ENCODE results near the gene HYCC1. TPM values are rescaled to one million over a fixed set of nuclear protein-coding genes. Genes with fewer than 3 reads are reported as not detected.
"Not testable (repeated sequence)": the region's sequence is repeated elsewhere in the genome, so short reads cannot be mapped to it uniquely, and the experiment has no call there.

Gene HYCC1
- total RNA-seq (48.6 and 99.3 TPM in 2 replicates), polyA plus RNA-seq (13.3 and 21.0 TPM in 2 replicates)

DNA sequence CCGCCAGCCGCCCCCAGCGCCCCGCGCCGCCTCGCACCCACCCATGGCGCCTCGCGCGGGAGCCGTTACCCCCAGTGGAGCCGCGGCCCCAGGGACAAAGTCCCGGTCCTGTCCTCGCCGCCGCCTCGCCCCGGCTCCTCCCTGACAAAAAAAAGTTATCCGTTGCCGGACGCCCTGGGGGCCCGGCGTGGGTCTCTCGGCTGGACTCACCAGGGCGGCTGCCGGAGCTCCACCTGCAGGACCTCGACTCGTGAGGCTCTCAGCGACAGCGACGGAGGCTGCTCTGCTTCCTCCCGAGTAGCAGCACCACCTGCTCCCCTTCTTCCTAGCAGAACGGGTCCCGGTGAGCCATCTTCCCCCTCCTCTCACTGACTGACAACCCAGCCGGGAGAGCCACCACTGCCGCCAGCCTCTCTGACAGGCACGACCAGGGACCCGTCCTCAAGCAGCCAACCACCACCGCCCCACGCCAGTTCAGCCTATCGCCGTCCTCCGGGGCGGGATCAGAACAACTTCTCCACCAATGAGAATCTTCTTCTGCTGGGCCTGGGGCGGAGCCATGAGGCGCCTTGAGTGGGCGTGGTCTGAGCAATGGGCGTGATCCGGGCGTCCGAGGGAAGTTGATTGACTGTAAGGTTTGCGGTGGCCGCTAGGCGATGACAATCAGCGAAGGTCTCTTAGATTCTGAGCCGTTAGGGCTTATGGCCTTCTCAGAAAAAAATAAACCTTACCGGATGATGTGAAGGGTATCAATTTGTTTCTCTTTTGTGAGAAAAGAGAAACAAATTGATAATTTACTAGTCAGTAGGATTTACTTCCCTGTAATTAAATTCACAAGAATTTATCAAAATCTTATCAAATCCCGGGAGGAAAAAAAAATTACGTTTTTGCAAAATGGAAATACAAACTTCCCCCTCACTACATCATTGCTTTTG lies at the start of gene HYCC1:
Gene HYCC1 (minus strand): TSS at position 416 of the 935 bp plus-strand sequence. CDS start 23,019 bp downstream, outside the sequence.
- H3K27ac ChIP-seq, result peak within 1 kb of the TSS; percentile 64

DNA sequence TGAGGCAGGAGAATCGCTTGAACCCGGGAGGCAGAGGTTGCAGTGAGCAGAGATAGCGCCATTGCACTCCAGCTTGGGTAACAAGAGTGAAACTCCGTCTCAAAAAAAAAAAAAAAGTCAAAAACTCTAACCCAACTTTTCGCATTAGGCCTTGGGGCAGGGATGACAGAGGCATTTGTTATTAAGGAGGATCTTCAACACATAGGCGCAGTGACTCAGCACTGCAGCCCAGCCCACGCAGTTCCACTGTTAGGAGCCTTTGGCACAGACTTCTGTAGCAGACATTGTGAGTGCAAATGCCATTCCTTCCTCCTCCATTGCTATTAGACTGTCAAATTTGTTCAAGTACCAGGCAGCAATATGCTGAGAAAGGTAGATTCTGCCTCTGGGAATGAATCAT lies 48.5 kb upstream of the HYCC1 start:
- H3K9me3 ChIP-seq (ENCODE audit: low read depth), result no peaks in the 10 kb centered on the region
- no peak overlapping the region for H3K27ac ChIP-seq
- no peaks in the 10 kb centered on the region for H3K27me3 ChIP-seq
- H3K4me1 ChIP-seq (ENCODE audit: low read depth), result peaks cover 7% of the 10 kb centered on the region
- no peaks in the 10 kb centered on the region for H3K36me3 ChIP-seq
- no peak overlapping the region for H3K4me3 ChIP-seq
- DNase-seq (ENCODE audit: low read depth in 1 of 2, low spot score in 1 of 2), result peak in 1 of 2 donors; percentile 67
- TF ChIP-seq, protein P1, sequence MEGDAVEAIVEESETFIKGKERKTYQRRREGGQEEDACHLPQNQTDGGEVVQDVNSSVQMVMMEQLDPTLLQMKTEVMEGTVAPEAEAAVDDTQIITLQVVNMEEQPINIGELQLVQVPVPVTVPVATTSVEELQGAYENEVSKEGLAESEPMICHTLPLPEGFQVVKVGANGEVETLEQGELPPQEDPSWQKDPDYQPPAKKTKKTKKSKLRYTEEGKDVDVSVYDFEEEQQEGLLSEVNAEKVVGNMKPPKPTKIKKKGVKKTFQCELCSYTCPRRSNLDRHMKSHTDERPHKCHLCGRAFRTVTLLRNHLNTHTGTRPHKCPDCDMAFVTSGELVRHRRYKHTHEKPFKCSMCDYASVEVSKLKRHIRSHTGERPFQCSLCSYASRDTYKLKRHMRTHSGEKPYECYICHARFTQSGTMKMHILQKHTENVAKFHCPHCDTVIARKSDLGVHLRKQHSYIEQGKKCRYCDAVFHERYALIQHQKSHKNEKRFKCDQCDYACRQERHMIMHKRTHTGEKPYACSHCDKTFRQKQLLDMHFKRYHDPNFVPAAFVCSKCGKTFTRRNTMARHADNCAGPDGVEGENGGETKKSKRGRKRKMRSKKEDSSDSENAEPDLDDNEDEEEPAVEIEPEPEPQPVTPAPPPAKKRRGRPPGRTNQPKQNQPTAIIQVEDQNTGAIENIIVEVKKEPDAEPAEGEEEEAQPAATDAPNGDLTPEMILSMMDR (IDR thresholded peaks at IDR 0.05; ENCODE audit: low read depth, low read length), result no peak

More for the DNA sequence above, at the start of gene HYCC1:
- peak; percentile 99 for DNase-seq (ENCODE audit: low read depth in 1 of 2, low spot score in 1 of 2)
- Histone ChIP-seq H3K9me3 (ENCODE audit: low read depth) (no peaks in the 10 kb centered on the region), H3K4me1 (ENCODE audit: low read depth) (peaks cover 7% of the 10 kb centered on the region), H3K4me3 (peak within 1 kb of the TSS; percentile 93), H3K27me3 (no peaks in the 10 kb centered on the region), H3K36me3 (no peaks in the 10 kb centered on the region)
- TF ChIP-seq, protein P1 (IDR thresholded peaks at IDR 0.05; ENCODE audit: low read depth, low read length), result peak; percentile 50

DNA sequence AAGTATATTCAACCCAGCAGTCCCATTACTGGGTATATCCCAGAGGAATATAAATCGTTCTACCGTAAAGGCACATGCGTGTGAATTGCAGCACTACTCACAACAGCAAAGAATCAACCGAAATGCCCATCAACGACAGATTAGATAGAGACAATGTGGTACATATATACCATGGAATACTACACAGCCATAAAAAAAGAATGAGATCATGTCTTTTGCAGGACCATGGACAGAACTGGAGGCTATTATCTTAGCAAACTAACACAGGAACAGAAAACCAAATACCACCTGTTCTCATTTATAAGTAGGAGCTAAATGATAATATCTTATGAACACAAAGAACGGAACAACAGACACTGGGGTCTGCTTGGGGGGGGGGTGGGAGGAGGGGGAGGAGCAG lies 47.4 kb upstream of the HYCC1 start:
- Histone ChIP-seq H3K36me3 (no peaks in the 10 kb centered on the region), H3K4me3 (no peak overlapping the region), H3K27ac (no peak overlapping the region), H3K27me3 (no peaks in the 10 kb centered on the region), H3K4me1 (ENCODE audit: low read depth) (peaks cover 7% of the 10 kb centered on the region), H3K9me3 (ENCODE audit: low read depth) (no peaks in the 10 kb centered on the region)
- no peak for DNase-seq (ENCODE audit: low read depth in 1 of 2, low spot score in 1 of 2)
- TF ChIP-seq, protein P1 (IDR thresholded peaks at IDR 0.05; ENCODE audit: low read depth, low read length), result no peak

DNA sequence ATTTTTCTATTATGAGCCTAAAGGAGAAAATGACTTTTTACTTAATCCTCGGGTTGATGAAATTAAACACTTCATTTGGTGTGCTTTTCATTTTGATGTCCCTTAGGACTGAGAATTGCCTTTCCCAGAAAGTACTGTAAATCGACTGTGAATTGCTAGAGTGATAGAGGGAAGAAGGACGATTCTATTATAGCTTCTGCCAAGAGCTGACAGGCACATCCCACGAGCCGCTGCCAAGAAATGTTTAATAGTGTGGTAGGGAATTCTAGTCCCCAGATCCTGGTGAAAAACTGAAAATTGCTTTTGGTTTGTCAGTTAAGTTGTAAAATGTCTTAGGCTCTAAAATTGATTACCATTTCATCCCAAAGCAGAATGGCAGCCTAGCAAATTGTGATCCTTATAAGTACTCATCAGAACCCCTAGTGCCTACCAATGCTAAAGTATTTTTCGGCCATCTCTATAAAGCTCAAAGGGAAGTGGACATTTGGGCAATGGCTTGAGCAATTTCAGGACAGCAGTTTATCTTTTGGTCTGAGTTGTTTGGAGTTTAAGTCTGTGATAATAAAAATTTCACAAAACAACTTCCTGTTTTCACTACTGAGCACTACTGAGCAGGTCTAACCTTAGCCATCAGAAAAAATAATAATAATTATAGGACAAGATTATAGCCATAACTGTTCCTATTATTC lies 44.6 kb upstream of the HYCC1 start:
- no peaks in the 10 kb centered on the region for H3K9me3 ChIP-seq (ENCODE audit: low read depth)
- peak in 1 of 2 donors; percentile 21 for DNase-seq (ENCODE audit: low read depth in 1 of 2, low spot score in 1 of 2)
- peaks cover 7% of the 10 kb centered on the region for H3K4me1 ChIP-seq (ENCODE audit: low read depth)
- TF ChIP-seq, protein P1 (IDR thresholded peaks at IDR 0.05; ENCODE audit: low read depth, low read length), result no peak
- H3K27me3 ChIP-seq, result no peaks in the 10 kb centered on the region
- no peak overlapping the region for H3K4me3 ChIP-seq
- no peaks in the 10 kb centered on the region for H3K36me3 ChIP-seq
- no peak overlapping the region for H3K27ac ChIP-seq

DNA sequence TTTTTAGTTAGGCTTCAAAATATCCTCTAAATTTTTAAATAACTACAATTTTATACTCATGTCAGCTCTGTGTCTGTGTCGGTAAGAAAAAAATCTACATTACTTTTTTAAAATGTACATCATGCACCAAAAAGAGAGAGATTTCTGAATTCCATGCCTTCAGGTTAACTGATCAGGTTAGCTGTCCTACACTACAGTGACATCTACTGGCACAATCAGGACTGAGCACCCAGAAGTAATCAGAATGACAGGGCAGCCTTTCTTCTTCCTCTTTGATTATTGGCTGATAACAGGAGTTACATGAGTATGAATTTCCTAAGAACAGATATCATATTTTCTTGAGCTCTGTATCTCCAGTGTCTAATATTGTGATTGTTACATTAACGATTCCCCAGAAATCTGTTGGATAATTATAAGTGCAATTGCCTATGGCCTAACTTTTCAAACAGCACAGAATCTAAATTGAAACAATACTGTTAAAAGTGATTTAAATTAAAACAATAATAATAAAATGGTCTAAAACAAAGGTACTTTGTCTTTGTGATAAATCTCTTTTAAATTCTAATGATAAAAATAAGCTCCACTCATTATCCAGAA lies 41.8 kb upstream of the HYCC1 start:
- Histone ChIP-seq H3K4me1 (ENCODE audit: low read depth) (peaks cover 7% of the 10 kb centered on the region), H3K27me3 (no peaks in the 10 kb centered on the region), H3K36me3 (no peaks in the 10 kb centered on the region), H3K27ac (no peak overlapping the region), H3K4me3 (no peak overlapping the region), H3K9me3 (ENCODE audit: low read depth) (no peaks in the 10 kb centered on the region)
- TF ChIP-seq, protein P1 (IDR thresholded peaks at IDR 0.05; ENCODE audit: low read depth, low read length), result peak; percentile 89
- DNase-seq (ENCODE audit: low read depth in 1 of 2, low spot score in 1 of 2), result peak; percentile 48 to 77

DNA sequence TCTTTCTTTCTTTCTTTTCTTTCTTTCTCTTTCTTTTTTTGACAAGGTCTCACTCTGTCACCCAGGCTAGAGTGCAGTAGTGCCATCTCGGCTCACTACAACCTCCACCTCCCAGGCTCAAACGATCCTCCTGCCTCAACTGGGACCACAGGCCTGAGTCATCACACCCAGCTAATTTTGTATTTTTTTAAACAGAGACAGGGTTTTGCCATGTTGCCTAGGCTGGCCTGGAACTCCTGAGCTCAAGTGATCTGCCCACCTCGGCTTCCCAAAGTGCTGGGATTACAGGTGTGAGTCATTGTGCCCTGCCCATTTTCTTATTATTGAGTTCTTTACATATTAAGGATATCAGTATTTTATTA lies 37.2 kb upstream of the HYCC1 start:
- H3K4me1 ChIP-seq (ENCODE audit: low read depth); H3K27ac ChIP-seq; H3K27me3 ChIP-seq; H3K4me3 ChIP-seq; H3K36me3 ChIP-seq; H3K9me3 ChIP-seq (ENCODE audit: low read depth); DNase-seq (ENCODE audit: low read depth in 1 of 2, low spot score in 1 of 2): not testable (repeated sequence)

DNA sequence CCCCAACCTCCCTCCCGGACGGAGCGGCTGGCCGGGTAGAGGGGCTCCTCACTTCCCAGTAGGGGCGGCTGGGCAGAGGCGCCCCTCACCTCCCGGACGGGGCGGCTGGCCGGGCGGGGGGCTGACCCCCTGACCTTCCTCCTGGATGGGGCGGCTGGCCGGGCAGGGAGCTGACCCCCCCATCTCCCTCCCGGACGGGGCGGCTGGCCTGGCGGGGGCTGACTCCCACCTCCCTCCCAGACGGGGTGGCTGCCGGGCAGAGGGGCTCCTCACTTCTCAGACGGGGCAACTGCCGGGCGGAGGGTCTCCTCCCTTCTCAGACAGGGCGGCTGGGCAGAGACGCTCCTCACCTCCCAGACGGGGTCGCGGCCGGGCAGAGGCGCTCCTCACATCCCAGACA lies 32.4 kb upstream of the HYCC1 start:
- H3K36me3 ChIP-seq; H3K27ac ChIP-seq; H3K27me3 ChIP-seq; H3K4me3 ChIP-seq; H3K4me1 ChIP-seq (ENCODE audit: low read depth); H3K9me3 ChIP-seq (ENCODE audit: low read depth); DNase-seq (ENCODE audit: low read depth in 1 of 2, low spot score in 1 of 2): not testable (repeated sequence)

DNA sequence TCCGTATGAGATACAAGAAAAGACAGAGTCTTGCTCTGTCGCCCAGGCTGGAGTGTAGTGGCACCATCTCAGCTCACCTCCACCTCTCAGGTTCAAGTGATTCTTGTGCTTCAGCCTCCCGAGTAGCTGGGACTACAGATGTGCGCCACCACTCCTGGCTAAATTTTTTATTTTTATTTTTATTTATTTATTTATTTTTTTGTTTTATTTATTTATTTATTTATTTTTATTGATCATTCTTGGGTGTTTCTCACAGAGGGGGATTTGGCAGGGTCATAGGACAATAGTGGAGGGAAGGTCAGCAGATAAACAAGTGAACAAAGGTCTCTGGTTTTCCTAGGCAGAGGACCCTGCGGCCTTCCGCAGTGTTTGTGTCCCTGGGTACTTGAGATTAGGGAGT lies 31.2 kb upstream of the HYCC1 start:
- not testable (repeated sequence) for H3K36me3 ChIP-seq; H3K27me3 ChIP-seq; H3K9me3 ChIP-seq (ENCODE audit: low read depth); H3K4me1 ChIP-seq (ENCODE audit: low read depth); H3K4me3 ChIP-seq; DNase-seq (ENCODE audit: low read depth in 1 of 2, low spot score in 1 of 2); H3K27ac ChIP-seq

Data from cardiac muscle cell (in vitro differentiated cells and primary cell).